HEK293 (cell line): ENCODE results near the gene DDX51.

ENCODE experiments used
- ZBTB7A ChIP-seq: fragments of 450-650 bp; formaldehyde crosslinking; IDR thresholded peaks from 2 replicates; pipeline ENCODE4 v1.5.1; 2016; ENCODE audit warnings: low read depth, missing biosample characterization, missing genetic modification characterization
- ZFP37 ChIP-seq: fragments of 450-650 bp; formaldehyde crosslinking; IDR thresholded peaks from 2 replicates; pipeline ENCODE4 v1.5.1; 2016; ENCODE audit warnings: missing biosample characterization, missing genetic modification characterization
- ZNF10 ChIP-seq: fragments of 450-650 bp; formaldehyde crosslinking; IDR thresholded peaks from 2 replicates; pipeline ENCODE4 v1.5.1; 2017; ENCODE audit warnings: missing biosample characterization, missing genetic modification characterization
- ZNF398 ChIP-seq: fragments of 450-650 bp; formaldehyde crosslinking; IDR thresholded peaks from 2 replicates; pipeline ENCODE4 v1.5.1; 2017; ENCODE audit warnings: missing biosample characterization, missing genetic modification characterization
- ZNF561 ChIP-seq: fragments of 450-650 bp; IDR thresholded peaks from 2 replicates; pipeline ENCODE4 v1.5.1; 2018; ENCODE audit warnings: missing biosample characterization, missing genetic modification characterization, borderline replicate concordance
- ZNF747 ChIP-seq: fragments of 450-650 bp; formaldehyde crosslinking; IDR thresholded peaks from 2 replicates; pipeline ENCODE4 v1.5.1; 2016; ENCODE audit warnings: missing biosample characterization, missing genetic modification characterization
- TF ChIP-seq, protein P1 (sequence below): fragments of 450-650 bp; formaldehyde crosslinking; IDR thresholded peaks from 2 replicates; pipeline ENCODE4 v1.5.1; 2016; ENCODE audit warnings: missing biosample characterization, missing genetic modification characterization

GRCh38 chr12:132175496-132176384 is 31.6 kb upstream of the DDX51 start:
- TF ChIP-seq ZNF747 (tag by site-specific recombination) (no peak), ZNF10 (tag by site-specific recombination) (no peak), ZBTB7A (no peak), ZNF398 (tag by site-specific recombination) (no peak), ZNF561 (tag by site-specific recombination) (no peak), ZFP37 (no peak)
- TF ChIP-seq, protein P1, sequence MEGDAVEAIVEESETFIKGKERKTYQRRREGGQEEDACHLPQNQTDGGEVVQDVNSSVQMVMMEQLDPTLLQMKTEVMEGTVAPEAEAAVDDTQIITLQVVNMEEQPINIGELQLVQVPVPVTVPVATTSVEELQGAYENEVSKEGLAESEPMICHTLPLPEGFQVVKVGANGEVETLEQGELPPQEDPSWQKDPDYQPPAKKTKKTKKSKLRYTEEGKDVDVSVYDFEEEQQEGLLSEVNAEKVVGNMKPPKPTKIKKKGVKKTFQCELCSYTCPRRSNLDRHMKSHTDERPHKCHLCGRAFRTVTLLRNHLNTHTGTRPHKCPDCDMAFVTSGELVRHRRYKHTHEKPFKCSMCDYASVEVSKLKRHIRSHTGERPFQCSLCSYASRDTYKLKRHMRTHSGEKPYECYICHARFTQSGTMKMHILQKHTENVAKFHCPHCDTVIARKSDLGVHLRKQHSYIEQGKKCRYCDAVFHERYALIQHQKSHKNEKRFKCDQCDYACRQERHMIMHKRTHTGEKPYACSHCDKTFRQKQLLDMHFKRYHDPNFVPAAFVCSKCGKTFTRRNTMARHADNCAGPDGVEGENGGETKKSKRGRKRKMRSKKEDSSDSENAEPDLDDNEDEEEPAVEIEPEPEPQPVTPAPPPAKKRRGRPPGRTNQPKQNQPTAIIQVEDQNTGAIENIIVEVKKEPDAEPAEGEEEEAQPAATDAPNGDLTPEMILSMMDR (tag by site-specific recombination), result no peak
